Heart right ventricle (tissue), 16 donors: ENCODE data around the gene E2F2. TPM values are rescaled to one million over a fixed set of nuclear protein-coding genes. Genes with fewer than 3 reads are reported as not detected.

ENCODE experiments used
- ATAC-seq, 8 donors: fragments of 200-7000 bp; cut with Tn5 transposase; one replicate each; pipeline ENCODE4 v1.9.1; 2020; ENCODE audit warnings: mild to moderate bottlenecking in 8 of 8, moderate library complexity in 8 of 8, moderate number of reproducible peaks in 1 of 8
- DNase-seq, 2 donors: peaks; one replicate each; pipeline ENCODE4 v3.0.0-alpha.2; 2020
- H3K27ac ChIP-seq, 10 donors: fragments of 200-600 bp; sonication (generic) in 2 of 10; one replicate each; pipeline versions ENCODE4 v1.5.0 to v1.8.0; 2020 to 2022; ENCODE audit warnings: mild to moderate bottlenecking in 3 of 10
- H3K27me3 ChIP-seq, 7 donors: fragments of 200-600 bp; one replicate each; pipeline ENCODE4 v1.8.0; 2021 to 2022; ENCODE audit warnings: mild to moderate bottlenecking in 2 of 7
- H3K36me3 ChIP-seq, 9 donors: fragments of 200-600 bp; sonication (generic) in 1 of 9; one replicate each; pipeline versions ENCODE4 v1.5.0 to v1.8.0; 2020 to 2022; ENCODE audit warnings: mild to moderate bottlenecking in 2 of 9
- H3K4me1 ChIP-seq, 9 donors: fragments of 200-600 bp; sonication (generic) in 1 of 9; one replicate each; pipeline versions ENCODE4 v1.5.0 to v1.8.0; 2020 to 2022; ENCODE audit warnings: mild to moderate bottlenecking in 4 of 9
- H3K4me3 ChIP-seq, 10 donors: fragments of 200-600 bp; sonication (generic) in 2 of 10; one replicate each; pipeline versions ENCODE4 v1.5.0 to v1.8.0; 2020 to 2022; ENCODE audit warnings: mild to moderate bottlenecking in 7 of 10, moderate library complexity in 2 of 10
- H3K9me3 ChIP-seq, 11 donors: fragments of 200-600 bp in 10 of 11; sonication (generic) in 2 of 11; one replicate each; pipeline versions ENCODE4 v1.5.0 to v1.8.0; 2013 to 2022; ENCODE audit warnings: mild to moderate bottlenecking in 2 of 11, control low read depth in 1 of 11, moderate library complexity in 1 of 11
- WGBS, 2 donors: extraction: QIAGEN DNeasy Blood & Tissue Kit; methylation state at CpG; one replicate each; pipeline ENCODE4 v1.1.7; 2013; ENCODE audit warnings: inconsistent platforms in 1 of 2; 5-methylcytosine and 5-hydroxymethylcytosine counted together
- intact Hi-C, 10 donors: fragments of 100-400 bp; cut with DNase I; formaldehyde crosslinking; loops; one replicate each; pipeline versions ENCODE4 v1.11.1 to v1.14.2; 2022
- polyA plus RNA-seq, 2 donors: library from polyadenylated mRNA; stranded (reverse); fragments of 200-250 nt; gene quantifications; one replicate each; pipeline ENCODE4 v1.2.3, GENCODE V29; 2013
- total RNA-seq, 10 donors: library from RNA; stranded (reverse); fragmentation: NEBNext Ultra II Directional in 3 of 10; extraction: Animal tissue kit (Norgen Biotek cat#: 25700) in 3 of 10; gene quantifications; one replicate each; pipeline versions ENCODE4 v1.2.1 to v1.2.4, GENCODE V29; 2021 to 2023
- TF ChIP-seq, protein P1 (sequence below), 9 donors: fragments of 200-600 bp; sonication (generic) in 2 of 9; IDR thresholded peaks; one replicate each; pipeline versions ENCODE4 v1.5.0 to v1.8.0; 2021 to 2022; ENCODE audit warnings: antibody characterized with exemption in 9 of 9, mild to moderate bottlenecking in 5 of 9, moderate library complexity in 1 of 9
- donor health status: Arrhythmogenic right ventricular cardiomyopathy.
- donor health status: ischemic (EF 13 %, LVEDD 7.1; RV severe dilation, severe dysfunction).
- donor health status: healthy with polysubstance abuse.
- donor health status: DM: no; HTN: yes; CAD: no.
- donor health status: DM: no; HTN: no; CAD: no.
- donor health status: ischemic (EF 25% LVEDD 6.9; RV normal size, moderate dysfunction).
- donor health status: ischemic (EF 25% LVEDD 5.7; RV mildly dilated, moderate dysfunction).
- donor health status: healthy.
- donor health status: DM: yes; HTN: yes; CAD: no.
- donor health status: Ischemic cardiomyopathy.
- donor health status: ischemic (EF 35%, LVEDD 5.7; RV mildly dilated, moderate dysfunction).
- donor health status: nonischemic (EF 11% LVEDD 7.7; RV severe dilation, severe dysfunction).
- donor health status: DM: yes; HTN: yes; CAD: no.
- donor health status: PGD.
- donor health status: ischemic (EF 29% LVEDD 5.4; RV normal size, mild dysfunction).
- donor health status: nonischemic (EF 23%, LVEDD 6.1; RV moderate dilation, normal function).

E2F2 gene
- total and polyA plus RNA-seq, 12 donors: 0.04 to 2.3 (median 0.15) TPM; not detected in 2

DNA sequence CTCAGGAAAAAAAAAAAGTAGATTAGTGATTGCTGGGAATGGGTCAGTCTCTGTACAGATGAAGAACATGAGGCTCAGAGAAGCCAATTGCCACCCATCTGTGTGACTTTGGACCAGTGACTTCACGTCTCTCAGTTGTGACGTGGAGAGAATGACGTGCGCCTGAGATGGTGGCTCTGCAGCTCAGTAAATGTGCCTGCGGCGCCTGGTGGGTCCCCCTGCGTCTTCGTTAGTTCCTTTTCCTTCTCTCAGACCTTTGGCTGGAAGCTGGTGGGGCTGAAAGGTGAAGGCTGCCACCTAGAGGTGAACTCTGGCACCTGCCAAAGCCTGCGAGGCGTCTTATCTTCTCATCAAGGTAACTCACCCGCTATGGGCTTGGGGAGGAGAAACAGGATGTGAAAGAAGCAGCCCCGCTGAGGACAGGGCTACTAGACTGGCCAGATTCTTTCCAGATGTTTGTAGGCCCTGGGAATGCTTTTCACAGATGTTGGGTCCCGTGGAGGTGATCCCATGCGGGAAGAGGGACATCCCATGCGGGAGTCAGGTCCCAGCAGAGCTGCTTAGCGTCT lies 8.7 kb upstream of the E2F2 start:
- Histone ChIP-seq H3K4me1 (peaks cover 0 to 22% (median 9%) of the 10 kb centered on the region in 9 donors), H3K9me3 (no peaks in the 10 kb centered on the region), H3K36me3 (no peaks in the 10 kb centered on the region), H3K4me3 (peak overlapping the region in 6 of 10 donors; percentile 1 to 22 (median 9)), H3K27ac (peak overlapping the region in 2 of 10 donors; percentile 34 to 40), H3K27me3 (no peaks in the 10 kb centered on the region)
- TF ChIP-seq, protein P1, sequence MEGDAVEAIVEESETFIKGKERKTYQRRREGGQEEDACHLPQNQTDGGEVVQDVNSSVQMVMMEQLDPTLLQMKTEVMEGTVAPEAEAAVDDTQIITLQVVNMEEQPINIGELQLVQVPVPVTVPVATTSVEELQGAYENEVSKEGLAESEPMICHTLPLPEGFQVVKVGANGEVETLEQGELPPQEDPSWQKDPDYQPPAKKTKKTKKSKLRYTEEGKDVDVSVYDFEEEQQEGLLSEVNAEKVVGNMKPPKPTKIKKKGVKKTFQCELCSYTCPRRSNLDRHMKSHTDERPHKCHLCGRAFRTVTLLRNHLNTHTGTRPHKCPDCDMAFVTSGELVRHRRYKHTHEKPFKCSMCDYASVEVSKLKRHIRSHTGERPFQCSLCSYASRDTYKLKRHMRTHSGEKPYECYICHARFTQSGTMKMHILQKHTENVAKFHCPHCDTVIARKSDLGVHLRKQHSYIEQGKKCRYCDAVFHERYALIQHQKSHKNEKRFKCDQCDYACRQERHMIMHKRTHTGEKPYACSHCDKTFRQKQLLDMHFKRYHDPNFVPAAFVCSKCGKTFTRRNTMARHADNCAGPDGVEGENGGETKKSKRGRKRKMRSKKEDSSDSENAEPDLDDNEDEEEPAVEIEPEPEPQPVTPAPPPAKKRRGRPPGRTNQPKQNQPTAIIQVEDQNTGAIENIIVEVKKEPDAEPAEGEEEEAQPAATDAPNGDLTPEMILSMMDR (IDR thresholded peaks at IDR 0.05): peak; percentile 70 to 96 (median 92)
- intact Hi-C loops: loop anchor here in 9 of 10 donors (1.0 to 5.0 kb wide), 3 partner anchors 42 to 43 kb away; no protein-coding TSS in a partner anchor
- WGBS, 2 donors: 2 to 5% methylated on average over 16 of the region's 16 CpGs
- ATAC-seq: peak; percentile 76 to 91 (median 88)
- peak; percentile 80 to 86 for DNase-seq

DNA sequence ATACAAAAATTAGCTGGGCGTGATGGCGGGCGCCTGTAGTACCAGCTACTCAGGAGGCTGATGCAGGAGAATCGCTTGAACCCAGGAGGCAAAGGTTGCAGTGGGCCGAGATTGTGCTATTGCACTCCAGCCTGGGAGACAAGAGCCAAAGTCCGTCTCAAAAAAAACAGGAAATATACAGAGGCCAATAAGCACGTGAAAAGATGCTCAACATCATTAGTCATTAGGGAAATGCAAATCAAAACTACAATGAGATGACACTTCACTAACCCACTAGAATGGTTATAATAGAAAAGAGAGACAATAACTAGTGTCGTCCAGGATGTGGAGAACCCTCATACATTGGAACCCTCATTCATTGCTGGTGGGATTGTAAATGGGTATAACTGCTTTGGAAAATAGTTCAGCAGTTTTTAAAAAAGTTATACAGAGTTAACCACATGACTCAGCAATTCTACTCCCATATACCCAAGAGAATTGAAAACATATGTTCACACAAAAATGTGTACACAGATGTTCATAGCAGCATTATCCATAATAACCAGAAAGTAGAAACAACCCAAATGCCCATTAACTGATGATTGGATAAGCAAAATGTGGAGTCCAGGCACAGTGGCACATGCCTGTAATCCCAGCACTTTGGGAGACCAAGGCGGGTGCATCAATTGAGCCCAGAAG lies 6.4 kb upstream of the E2F2 start:
- 70 to 73% methylated on average over 9 of the region's 9 CpGs for WGBS, 2 donors
- DNase-seq: no peak
- Histone ChIP-seq H3K36me3 (no peaks in the 10 kb centered on the region), H3K4me1 (peaks cover 0 to 37% (median 8%) of the 10 kb centered on the region in 9 donors), H3K27me3 (no peaks in the 10 kb centered on the region), H3K9me3 (no peaks in the 10 kb centered on the region), H3K4me3 (no peak overlapping the region), H3K27ac (no peak overlapping the region)
- no peak for ATAC-seq
- TF ChIP-seq, protein P1 (IDR thresholded peaks at IDR 0.05): no peak
- intact Hi-C loops: loop anchor here in 1 of 10 donors (5.0 kb wide), 1 partner anchor 40 kb away; no protein-coding TSS in a partner anchor

DNA sequence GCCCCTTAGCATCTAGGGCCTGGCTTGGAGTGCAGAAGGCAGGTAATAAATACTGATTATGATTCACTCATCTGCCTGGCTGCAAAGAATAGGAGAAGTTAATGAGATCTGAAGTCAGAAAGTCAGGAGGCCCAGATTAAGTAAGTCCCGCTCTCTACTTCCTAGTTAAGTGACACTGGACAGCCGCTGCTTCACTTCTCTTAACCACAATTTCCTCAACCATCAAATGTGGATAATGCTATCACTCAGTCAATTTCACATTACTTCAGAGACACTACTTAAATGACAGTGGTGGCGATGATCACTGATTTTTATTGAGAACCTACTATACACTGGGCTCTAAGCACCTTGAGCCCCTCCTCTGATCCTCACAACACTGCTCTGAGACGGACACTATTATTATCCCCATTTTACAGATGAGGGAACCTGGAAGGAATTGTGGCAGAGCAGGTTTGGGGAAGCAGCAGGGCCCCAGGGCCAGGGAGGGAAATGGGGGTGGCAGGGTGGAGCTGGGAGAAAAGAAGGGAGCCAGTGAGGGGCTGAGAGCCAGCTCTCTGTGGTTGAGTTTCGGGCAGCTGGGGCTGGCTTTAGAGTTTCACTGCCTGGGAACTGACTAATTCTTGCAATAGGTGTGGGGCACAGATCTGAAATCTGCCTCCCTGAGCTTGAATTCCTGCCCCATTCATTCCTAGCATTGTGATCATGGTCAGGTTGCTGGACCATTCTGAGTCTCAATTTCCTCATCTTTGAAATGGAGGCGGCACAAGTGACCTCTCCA lies 2.4 kb upstream of the E2F2 start:
- Histone ChIP-seq H3K27ac (peak overlapping the region in 1 of 10 donors; percentile 73), H3K4me3 (no peak overlapping the region), H3K9me3 (no peaks in the 10 kb centered on the region), H3K4me1 (peaks cover 11 to 64% (median 19%) of the 10 kb centered on the region in 9 donors), H3K27me3 (peaks cover 0 to 16% (median 6%) of the 10 kb centered on the region in 7 donors), H3K36me3 (no peaks in the 10 kb centered on the region)
- TF ChIP-seq, protein P1 (IDR thresholded peaks at IDR 0.05): no peak
- ATAC-seq (no peak), DNase-seq (no peak)
- WGBS, 2 donors: 90% methylated on average over 6 of the region's 6 CpGs
- intact Hi-C loops: loop anchor here in 1 of 10 donors (2.0 kb wide), 1 partner anchor 45 kb away; no protein-coding TSS in a partner anchor

DNA sequence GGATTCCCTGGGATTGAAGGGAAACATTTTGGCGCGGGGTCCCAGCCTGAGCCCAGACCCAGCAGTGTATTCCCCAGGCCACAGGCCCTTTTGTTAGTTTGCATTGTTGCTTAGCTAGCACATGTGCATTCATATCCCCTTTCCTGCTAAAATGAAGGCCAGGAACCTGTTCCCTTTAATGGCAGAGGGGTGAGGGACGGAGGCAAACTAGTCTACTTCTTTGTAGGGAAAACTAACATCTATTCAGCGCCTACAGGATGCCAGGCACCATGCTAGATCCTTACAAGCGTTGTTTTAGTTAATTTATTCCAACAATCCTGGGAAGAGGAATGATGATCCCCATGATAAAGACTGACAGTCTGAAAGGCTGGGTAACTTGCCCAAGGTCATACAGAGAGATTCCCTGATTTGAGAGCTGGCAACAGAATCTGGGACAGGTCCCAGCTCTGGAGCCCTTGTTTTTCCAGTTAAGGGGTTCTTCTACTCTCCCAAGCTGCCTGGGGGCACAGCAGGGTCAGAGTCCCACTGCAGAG lies 595 bp upstream of the E2F2 start:
- DNase-seq (no peak), ATAC-seq (no peak)
- Histone ChIP-seq H3K27me3 (peaks cover 0 to 16% (median 6%) of the 10 kb centered on the region in 7 donors), H3K4me1 (peaks cover 14 to 74% (median 28%) of the 10 kb centered on the region in 9 donors), H3K9me3 (no peaks in the 10 kb centered on the region), H3K36me3 (no peaks in the 10 kb centered on the region), H3K27ac (peak overlapping the region in 4 of 10 donors; percentile 3 to 76 (median 20)), H3K4me3 (peak overlapping the region in 8 of 10 donors; percentile 1 to 76 (median 58))
- TF ChIP-seq, protein P1 (IDR thresholded peaks at IDR 0.05): no peak
- intact Hi-C loops: loop anchor here in 1 of 10 donors (2.0 kb wide), 1 partner anchor 43 kb away; no protein-coding TSS in a partner anchor
- WGBS, 2 donors: 35 to 38% methylated on average over 5 of the region's 5 CpGs
